Endothelial cell of umbilical vein (primary cell): Measurements from ENCODE around the gene RCOR2. TPM values are rescaled to one million over a fixed set of nuclear protein-coding genes. Genes with fewer than 3 reads are reported as not detected.

Source experiments
- BruUV-seq: library from RNA; stranded (reverse); fragments of 400-500 nt; replicated peaks from 2 replicates; lab custom pipeline; 2021; lab: Mats Ljungman, UMichigan
- CTCF ChIA-PET: fragments of 300-600, 350-600 bp; sonication (Branson Sonifier 250); formaldehyde crosslinking; loops from one replicate; lab custom pipeline; 2021; ENCODE audit warnings: antibody characterized with exemption, inconsistent platforms; lab: Charles Lee
- POLR2A ChIA-PET: fragments of 300-600, 350-600 bp; sonication (Branson Sonifier 250); formaldehyde crosslinking; loops from one replicate; lab custom pipeline; 2021; ENCODE audit warnings: antibody characterized with exemption, inconsistent platforms; lab: Charles Lee
- DNase-seq: peaks from one replicate; pipeline ENCODE4 v3.0.0-alpha.2; 2011; ENCODE audit warnings: low read depth, low spot score
- FAIRE-seq: peaks from 2 replicates; lab custom pipeline; 2011; peaks lifted over from hg19 to GRCh38; lab: Jason Lieb, UNC
- H2AFZ ChIP-seq: 2 replicates; pipeline ENCODE4 v1.6.0; 2012; ENCODE audit warnings: low read depth, low read length, control low read depth, inconsistent platforms
- H3K27ac ChIP-seq: 2 replicates; pipeline ENCODE4 v1.5.1; 2011; ENCODE audit warnings: low read depth, mild to moderate bottlenecking, control low read depth, low read length, moderate library complexity; ENCODE audit not compliant: insufficient read depth
- H3K27me3 ChIP-seq, 2 experiments: 2 replicates each; pipeline versions ENCODE4 v1.6.0 to v1.6.1; 2011; ENCODE audit warnings: low read length in 2 of 2, mixed read lengths in 1 of 2; ENCODE audit not compliant: control insufficient read depth in 2 of 2, insufficient read depth in 2 of 2
- H3K36me3 ChIP-seq, 2 experiments: 2 replicates in 1 of 2; 3 replicates in 1 of 2; pipeline ENCODE4 v1.5.1; 2011; ENCODE audit warnings: low read length in 2 of 2, mild to moderate bottlenecking in 1 of 2, moderate library complexity in 1 of 2; ENCODE audit not compliant: control insufficient read depth in 2 of 2, insufficient read depth in 2 of 2; ENCODE audit errors: extremely low read depth in 1 of 2
- H3K4me1 ChIP-seq: 3 replicates; pipeline ENCODE4 v1.5.1; 2011; ENCODE audit warnings: mild to moderate bottlenecking, low read length; ENCODE audit not compliant: control insufficient read depth, insufficient read depth; ENCODE audit errors: extremely low read depth
- H3K4me2 ChIP-seq: 2 replicates; pipeline ENCODE4 v1.6.1; 2011; ENCODE audit warnings: low read length, control low read depth, mixed read lengths; ENCODE audit not compliant: insufficient read depth
- H3K4me3 ChIP-seq, 3 experiments: fragments of 200-600 bp in 1 of 3; sonication (generic), shearing (Covaris generic) in 1 of 3; replicated peaks in 1 of 3; 2 replicates each; pipeline ENCODE4 v1.5.1; 2011 to 2016; ENCODE audit warnings: control low read depth in 3 of 3, low read length in 3 of 3, mild to moderate bottlenecking in 2 of 3, inconsistent platforms in 1 of 3, low read depth in 1 of 3, moderate library complexity in 1 of 3; ENCODE audit not compliant: insufficient read depth in 1 of 3
- H3K79me2 ChIP-seq: 2 replicates; pipeline ENCODE4 v1.6.0; 2012; ENCODE audit warnings: low read length, inconsistent platforms; ENCODE audit not compliant: control insufficient read depth, insufficient read depth
- H3K9ac ChIP-seq: replicated peaks from 2 replicates; pipeline ENCODE3; 2011; ENCODE audit warnings: low read length, control low read depth; ENCODE audit not compliant: insufficient read depth; ENCODE audit errors: extremely low read depth
- H3K9me1 ChIP-seq: replicated peaks from 3 replicates; pipeline ENCODE4 v1.6.0; 2011; ENCODE audit warnings: mild to moderate bottlenecking, low read length; ENCODE audit not compliant: control insufficient read depth, insufficient read depth; ENCODE audit errors: extremely low read depth
- H3K9me3 ChIP-seq: replicated peaks from 2 replicates; pipeline ENCODE4 v1.5.1; 2012; ENCODE audit warnings: low read length, inconsistent platforms; ENCODE audit not compliant: control insufficient read depth, insufficient read depth
- H4K20me1 ChIP-seq: replicated peaks from 2 replicates; pipeline ENCODE3; 2011; ENCODE audit warnings: mild to moderate bottlenecking, low read length; ENCODE audit not compliant: control insufficient read depth, insufficient read depth; ENCODE audit errors: extremely low read depth
- CTCF ChIP-seq, 2 donors: IDR thresholded peaks; 1 replicate in 1 of 2; 2 replicates in 1 of 2; pipeline ENCODE4 v1.5.1; 2011; ENCODE audit warnings: low read length in 2 of 2, mild to moderate bottlenecking in 2 of 2, moderate library complexity in 2 of 2, control low read depth in 1 of 2, inconsistent platforms in 1 of 2, low read depth in 1 of 2; ENCODE audit not compliant: insufficient read depth in 1 of 2; ENCODE audit errors: extremely low read depth in 1 of 2
- EZH2 ChIP-seq: IDR thresholded peaks from 2 replicates; pipeline ENCODE4 v1.6.1; 2012; ENCODE audit warnings: borderline replicate concordance, low read depth, mild to moderate bottlenecking, moderate library complexity, low read length, inconsistent platforms; ENCODE audit not compliant: severe bottlenecking
- FOS ChIP-seq: IDR thresholded peaks from 2 replicates; pipeline ENCODE4 v1.6.1; 2011; ENCODE audit warnings: mild to moderate bottlenecking, low read length, moderate library complexity, borderline replicate concordance; ENCODE audit not compliant: insufficient read depth
- GATA2 ChIP-seq: IDR thresholded peaks from 2 replicates; pipeline ENCODE4 v1.7.0; 2011; ENCODE audit warnings: low read depth, mild to moderate bottlenecking, moderate library complexity, mixed read lengths, low read length; ENCODE audit not compliant: insufficient read length, insufficient read depth
- JUN ChIP-seq: IDR thresholded peaks from 2 replicates; pipeline ENCODE4 v1.6.1; 2011; ENCODE audit warnings: borderline replicate concordance, low read depth; ENCODE audit not compliant: insufficient read length, insufficient read depth
- MAX ChIP-seq: IDR thresholded peaks from 2 replicates; pipeline ENCODE4 v1.6.1; 2011; ENCODE audit not compliant: insufficient read depth, insufficient read length
- MYC ChIP-seq: IDR thresholded peaks from one replicate; pipeline ENCODE4 v1.6.1; 2011; ENCODE audit warnings: mild to moderate bottlenecking, low read depth, low read length
- POLR2A ChIP-seq: IDR thresholded peaks from 2 replicates; pipeline ENCODE4 v1.6.1; 2012; ENCODE audit warnings: low read depth, mild to moderate bottlenecking, control low read depth, low read length
- POLR2AphosphoS5 ChIP-seq: IDR thresholded peaks from 2 replicates; pipeline ENCODE4 v1.6.1; 2012; ENCODE audit warnings: low read depth, mild to moderate bottlenecking, control low read depth, low read length, moderate library complexity; ENCODE audit not compliant: insufficient read depth
- dilution Hi-C: fragments of 300-500 bp; cut with MboI; formaldehyde crosslinking; loops from one replicate; pipeline ENCODE4 v1.15.0; 2019; ENCODE audit warnings: low sequenced_read_pairs; ENCODE audit not compliant: extremely low pct_ligation_motif_present
- intact Hi-C: fragments of 100-400 bp; cut with micrococcal nuclease; formaldehyde crosslinking; loops from one replicate; pipeline ENCODE4 v1.10.0; 2022
- polyA plus RNA-seq, 4 experiments: library from polyadenylated mRNA; depleted of rRNA in 3 of 4; stranded (reverse) in 3 of 4; unstranded in 1 of 4; fragments of >200 nt; gene quantifications; 2 replicates each; pipeline versions ENCODE4 v1.2.1 to v1.2.3, GENCODE V29; 2011 to 2012; ENCODE audit warnings: missing spikeins in 1 of 4
- total RNA-seq: library from RNA; stranded (reverse); gene quantifications from 2 replicates; pipeline ENCODE4 v1.2.3, GENCODE V29; 2021

Gene RCOR2
- total and polyA plus RNA-seq, 2 donors (not counting 3 experiments of a cell fraction or from before 2014, with no cell fraction given): 0.13 to 0.63 TPM

GRCh38 chr11:63938479-63939396, 21.8 kb upstream of the RCOR2 start, which contains the start of gene NAA40:
TSS of gene NAA40 (plus strand) at chr11:63939002. CDS start at chr11:63939097, 95 bp downstream.
- Histone ChIP-seq H3K9me3 (no peaks in the 10 kb centered on the region), H3K4me2 (peak within 1 kb of the TSS; percentile 84), H3K9ac (peak within 1 kb of the TSS; percentile 59), H3K4me3 (peak within 1 kb of the TSS; percentile 73 to 98 (median 78)), H3K27me3 (no peaks in the 10 kb centered on the region), H3K79me2 (peaks cover 21% of the 10 kb centered on the region), H3K27ac (peak within 1 kb of the TSS; percentile 43), H3K4me1 (peaks cover 11% of the 10 kb centered on the region), H4K20me1 (no peaks in the 10 kb centered on the region), H3K36me3 (no peaks in the 10 kb centered on the region), H3K9me1 (no peaks in the 10 kb centered on the region), H2AFZ (peak within 1 kb of the TSS; percentile 100)
- POLR2A ChIA-PET: interaction anchor here (0.6 kb wide), 1 partner anchor 101 kb away, joined by 5 read pairs; no protein-coding TSS in a partner anchor
- intact Hi-C loops (loop anchor here (2.0 kb wide), 3 partner anchors 22 to 172 kb away; partner anchors contain the start of genes MARK2 and RCOR2), dilution Hi-C loops (no loop called here)
- CTCF ChIA-PET: interaction anchor here (0.9 to 2.4 kb wide), 4 partner anchors 12 to 170 kb away, joined by 3 to 9 read pairs (median 4); partner anchors contain the start of genes RCOR2 and ZFTA
- TF ChIP-seq POLR2AphosphoS5 (peak; percentile 54), GATA2 (no peak), FOS (no peak), MYC (no peak), MAX (no peak), CTCF (IDR thresholded peaks at IDR 0.05; ENCODE audit: extremely low read depth in 1 of 2, insufficient read depth in 1 of 2, low read depth in 1 of 2, low read length in 2 of 2) (peak in 1 of 2 donors; percentile 14), JUN (no peak), POLR2A (peak; percentile 63), EZH2 (no peak)
- FAIRE-seq (peak; percentile 93), DNase-seq (peak; percentile 96)
- no TSS peak for BruUV-seq
